GM23338 (cell line): ENCODE measurements around the gene OPRM1. TPM values are rescaled to one million over a fixed set of nuclear protein-coding genes. Genes with fewer than 3 reads are reported as not detected.

Source experiments
- ATAC-seq: fragments of 200-7000 bp; cut with Tn5 transposase; 3 replicates; pipeline ENCODE4 v1.9.1; 2020
- DNase-seq: peaks from one replicate; pipeline ENCODE4 v3.0.0-alpha.2; 2015; ENCODE audit warnings: low spot score
- H2AFZ ChIP-seq: fragments of 200-600 bp; sonication (generic); 2 replicates; pipeline ENCODE4 v1.8.0; 2016; ENCODE audit warnings: antibody characterized with exemption, mild to moderate bottlenecking, moderate library complexity
- H3F3A ChIP-seq: fragments of 200-600 bp; sonication (generic); replicated peaks from 2 replicates; pipeline ENCODE4 v1.8.0; 2017; ENCODE audit warnings: antibody characterized with exemption, mixed run types, low read depth
- H3K27ac ChIP-seq: fragments of 200-600 bp; sonication (generic); 2 replicates; pipeline ENCODE4 v1.6.1; 2016; ENCODE audit warnings: low read depth
- H3K27me3 ChIP-seq: fragments of 200-600 bp; sonication (generic); 2 replicates; pipeline ENCODE4 v1.8.0; 2016; ENCODE audit warnings: mild to moderate bottlenecking, mixed run types, moderate library complexity; ENCODE audit not compliant: insufficient read depth
- H3K36me3 ChIP-seq: fragments of 200-600 bp; sonication (generic); 2 replicates; pipeline ENCODE4 v1.8.0; 2016; ENCODE audit warnings: mild to moderate bottlenecking; ENCODE audit not compliant: insufficient read depth
- H3K4me1 ChIP-seq: fragments of 200-600 bp; sonication (generic); 2 replicates; pipeline ENCODE4 v1.8.0; 2016; ENCODE audit warnings: mild to moderate bottlenecking, moderate library complexity; ENCODE audit not compliant: insufficient read depth
- H3K4me2 ChIP-seq: fragments of 200-600 bp; sonication (generic); 2 replicates; pipeline ENCODE4 v1.7.1; 2017; ENCODE audit warnings: mixed run types
- H3K4me3 ChIP-seq: fragments of 200-600 bp; sonication (generic); 2 replicates; pipeline ENCODE4 v1.6.1; 2016; ENCODE audit warnings: mixed run types
- H3K79me2 ChIP-seq: fragments of 200-600 bp; sonication (generic); replicated peaks from 2 replicates; pipeline ENCODE4 v1.8.0; 2017; ENCODE audit warnings: mild to moderate bottlenecking; ENCODE audit not compliant: insufficient read depth
- H3K9me2 ChIP-seq: fragments of 200-600 bp; sonication (generic); 2 replicates; pipeline ENCODE4 v1.8.0; 2017; ENCODE audit not compliant: insufficient read depth
- H4K20me1 ChIP-seq: fragments of 200-600 bp; sonication (generic); replicated peaks from 2 replicates; pipeline ENCODE4 v1.8.0; 2017; ENCODE audit warnings: mild to moderate bottlenecking; ENCODE audit not compliant: insufficient read depth
- H3K27ac Mint-ChIP-seq: 2 replicates; pipeline ENCODE4 v1.8.0; 2020; ENCODE audit warnings: inconsistent platforms, mild to moderate bottlenecking, moderate library complexity, mixed read lengths
- H3K27me3 Mint-ChIP-seq: 3 replicates; pipeline ENCODE4 v1.8.0; 2022; ENCODE audit warnings: low read depth, mild to moderate bottlenecking, moderate library complexity, mixed read lengths, inconsistent platforms; ENCODE audit not compliant: insufficient read depth, poor library complexity
- H3K36me3 Mint-ChIP-seq: 3 replicates; pipeline ENCODE4 v1.8.0; 2021; ENCODE audit warnings: low read depth, mild to moderate bottlenecking, inconsistent platforms, moderate library complexity, mixed read lengths
- H3K4me1 Mint-ChIP-seq: 3 replicates; pipeline ENCODE4 v1.8.0; 2020; ENCODE audit warnings: mild to moderate bottlenecking, inconsistent platforms, mixed read lengths
- H3K4me3 Mint-ChIP-seq: 3 replicates; pipeline ENCODE4 v1.8.0; 2021; ENCODE audit warnings: moderate library complexity, mild to moderate bottlenecking, inconsistent platforms, mixed read lengths
- H3K9me3 Mint-ChIP-seq: 3 replicates; pipeline ENCODE4 v1.8.0; 2020; ENCODE audit warnings: moderate library complexity, mild to moderate bottlenecking, inconsistent platforms, mixed read lengths
- CREB1 ChIP-seq: fragments of 250-450 bp; sonication (Bioruptor Pico); IDR thresholded peaks from 2 replicates; pipeline ENCODE4 v1.5.0; 2020; ENCODE audit warnings: low read depth, mild to moderate bottlenecking, moderate library complexity
- EZH2phosphoT487 ChIP-seq: fragments of 200-600 bp; sonication (generic); IDR thresholded peaks from one replicate; pipeline ENCODE4 v1.8.1; 2018; ENCODE audit warnings: antibody characterized with exemption; ENCODE audit not compliant: unreplicated experiment
- JUNB ChIP-seq: IDR thresholded peaks from one replicate; pipeline ENCODE4 v1.6.1; 2016; ENCODE audit warnings: antibody characterized with exemption; ENCODE audit not compliant: unreplicated experiment
- NANOG ChIP-seq: IDR thresholded peaks from 2 replicates; pipeline ENCODE4 v1.6.1; 2016; ENCODE audit warnings: antibody characterized with exemption, borderline replicate concordance
- POLR2AphosphoS5 ChIP-seq: IDR thresholded peaks from 2 replicates; pipeline ENCODE4 v1.6.1; 2016; ENCODE audit warnings: antibody characterized with exemption, low read depth
- STAT1 ChIP-seq: IDR thresholded peaks from one replicate; pipeline ENCODE4 v1.6.1; 2016; ENCODE audit warnings: antibody characterized with exemption; ENCODE audit not compliant: unreplicated experiment
- ZNF114 ChIP-seq: fragments of 250-450 bp; sonication (Bioruptor Pico); IDR thresholded peaks from 2 replicates; pipeline ENCODE4 v1.5.0; 2020; ENCODE audit warnings: mild to moderate bottlenecking, moderate library complexity
- polyA plus RNA-seq: library from polyadenylated mRNA; unstranded; fragments of >200 nt; fragmentation: Nextera tagmentation; extraction: Ambion mirVana; gene quantifications from 2 replicates; pipeline ENCODE4 v1.2.1, GENCODE V29; 2016
- total RNA-seq: library from RNA; depleted of rRNA; stranded (reverse); fragments of >200 nt; shearing (Covaris generic); gene quantifications from 2 replicates; pipeline ENCODE4 v1.2.3, GENCODE V29; 2014
- TF ChIP-seq, protein P1 (sequence below): fragments of 250-450 bp; sonication (Bioruptor Pico); IDR thresholded peaks from 2 replicates; pipeline ENCODE4 v1.5.0; 2020; ENCODE audit warnings: mild to moderate bottlenecking, moderate library complexity
- TF ChIP-seq, protein P2 (sequence below), 2 experiments: fragments of 200-600 bp in 1 of 2; sonication (generic) in 1 of 2; conservative IDR thresholded peaks; 2 replicates each; pipeline versions ENCODE4 v1.5.1 to v1.6.1; 2016 to 2017; ENCODE audit warnings: antibody characterized with exemption in 2 of 2, low read depth in 2 of 2, mild to moderate bottlenecking in 2 of 2, moderate library complexity in 1 of 2

OPRM1 gene
- total and polyA plus RNA-seq, 2 experiments from 2014 or later = 0.52 TPM; not detected in 1

DNA sequence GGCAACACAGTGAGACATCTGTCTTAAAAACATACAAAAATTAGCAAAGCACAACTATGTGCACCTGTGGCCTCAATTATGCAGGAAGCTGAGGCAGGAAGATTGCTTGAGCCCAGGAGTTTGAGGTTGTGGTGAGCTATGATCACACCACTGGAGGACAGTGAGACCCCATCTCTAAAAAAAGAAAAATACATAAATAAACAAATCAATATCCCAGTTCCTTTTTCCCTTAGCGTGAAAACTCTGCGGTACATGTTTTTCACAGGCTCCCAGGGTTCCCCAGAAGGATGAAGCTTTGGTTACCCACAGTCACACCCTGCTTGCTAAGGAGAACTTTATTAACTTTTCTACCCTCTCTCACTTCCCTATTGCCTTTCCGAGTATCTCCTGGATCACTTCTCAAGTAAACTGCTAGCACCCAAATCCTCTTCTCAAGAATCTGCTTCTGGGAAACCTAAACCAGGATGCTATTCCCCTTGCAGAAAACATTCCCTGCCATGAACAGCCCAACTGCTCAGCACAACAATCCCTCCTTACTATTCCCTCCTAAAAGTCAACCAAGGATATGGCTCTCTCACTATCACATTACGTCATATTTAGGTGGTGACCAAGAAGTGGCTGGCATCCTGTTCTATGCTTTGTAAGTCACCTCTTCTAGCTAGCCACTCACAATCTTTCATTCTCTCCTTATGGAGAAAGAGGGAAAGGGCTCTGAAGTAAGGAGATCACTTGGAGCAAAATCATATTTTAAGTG lies 195.2 kb downstream of the OPRM1 start (continued):
- TF ChIP-seq, protein P1, sequence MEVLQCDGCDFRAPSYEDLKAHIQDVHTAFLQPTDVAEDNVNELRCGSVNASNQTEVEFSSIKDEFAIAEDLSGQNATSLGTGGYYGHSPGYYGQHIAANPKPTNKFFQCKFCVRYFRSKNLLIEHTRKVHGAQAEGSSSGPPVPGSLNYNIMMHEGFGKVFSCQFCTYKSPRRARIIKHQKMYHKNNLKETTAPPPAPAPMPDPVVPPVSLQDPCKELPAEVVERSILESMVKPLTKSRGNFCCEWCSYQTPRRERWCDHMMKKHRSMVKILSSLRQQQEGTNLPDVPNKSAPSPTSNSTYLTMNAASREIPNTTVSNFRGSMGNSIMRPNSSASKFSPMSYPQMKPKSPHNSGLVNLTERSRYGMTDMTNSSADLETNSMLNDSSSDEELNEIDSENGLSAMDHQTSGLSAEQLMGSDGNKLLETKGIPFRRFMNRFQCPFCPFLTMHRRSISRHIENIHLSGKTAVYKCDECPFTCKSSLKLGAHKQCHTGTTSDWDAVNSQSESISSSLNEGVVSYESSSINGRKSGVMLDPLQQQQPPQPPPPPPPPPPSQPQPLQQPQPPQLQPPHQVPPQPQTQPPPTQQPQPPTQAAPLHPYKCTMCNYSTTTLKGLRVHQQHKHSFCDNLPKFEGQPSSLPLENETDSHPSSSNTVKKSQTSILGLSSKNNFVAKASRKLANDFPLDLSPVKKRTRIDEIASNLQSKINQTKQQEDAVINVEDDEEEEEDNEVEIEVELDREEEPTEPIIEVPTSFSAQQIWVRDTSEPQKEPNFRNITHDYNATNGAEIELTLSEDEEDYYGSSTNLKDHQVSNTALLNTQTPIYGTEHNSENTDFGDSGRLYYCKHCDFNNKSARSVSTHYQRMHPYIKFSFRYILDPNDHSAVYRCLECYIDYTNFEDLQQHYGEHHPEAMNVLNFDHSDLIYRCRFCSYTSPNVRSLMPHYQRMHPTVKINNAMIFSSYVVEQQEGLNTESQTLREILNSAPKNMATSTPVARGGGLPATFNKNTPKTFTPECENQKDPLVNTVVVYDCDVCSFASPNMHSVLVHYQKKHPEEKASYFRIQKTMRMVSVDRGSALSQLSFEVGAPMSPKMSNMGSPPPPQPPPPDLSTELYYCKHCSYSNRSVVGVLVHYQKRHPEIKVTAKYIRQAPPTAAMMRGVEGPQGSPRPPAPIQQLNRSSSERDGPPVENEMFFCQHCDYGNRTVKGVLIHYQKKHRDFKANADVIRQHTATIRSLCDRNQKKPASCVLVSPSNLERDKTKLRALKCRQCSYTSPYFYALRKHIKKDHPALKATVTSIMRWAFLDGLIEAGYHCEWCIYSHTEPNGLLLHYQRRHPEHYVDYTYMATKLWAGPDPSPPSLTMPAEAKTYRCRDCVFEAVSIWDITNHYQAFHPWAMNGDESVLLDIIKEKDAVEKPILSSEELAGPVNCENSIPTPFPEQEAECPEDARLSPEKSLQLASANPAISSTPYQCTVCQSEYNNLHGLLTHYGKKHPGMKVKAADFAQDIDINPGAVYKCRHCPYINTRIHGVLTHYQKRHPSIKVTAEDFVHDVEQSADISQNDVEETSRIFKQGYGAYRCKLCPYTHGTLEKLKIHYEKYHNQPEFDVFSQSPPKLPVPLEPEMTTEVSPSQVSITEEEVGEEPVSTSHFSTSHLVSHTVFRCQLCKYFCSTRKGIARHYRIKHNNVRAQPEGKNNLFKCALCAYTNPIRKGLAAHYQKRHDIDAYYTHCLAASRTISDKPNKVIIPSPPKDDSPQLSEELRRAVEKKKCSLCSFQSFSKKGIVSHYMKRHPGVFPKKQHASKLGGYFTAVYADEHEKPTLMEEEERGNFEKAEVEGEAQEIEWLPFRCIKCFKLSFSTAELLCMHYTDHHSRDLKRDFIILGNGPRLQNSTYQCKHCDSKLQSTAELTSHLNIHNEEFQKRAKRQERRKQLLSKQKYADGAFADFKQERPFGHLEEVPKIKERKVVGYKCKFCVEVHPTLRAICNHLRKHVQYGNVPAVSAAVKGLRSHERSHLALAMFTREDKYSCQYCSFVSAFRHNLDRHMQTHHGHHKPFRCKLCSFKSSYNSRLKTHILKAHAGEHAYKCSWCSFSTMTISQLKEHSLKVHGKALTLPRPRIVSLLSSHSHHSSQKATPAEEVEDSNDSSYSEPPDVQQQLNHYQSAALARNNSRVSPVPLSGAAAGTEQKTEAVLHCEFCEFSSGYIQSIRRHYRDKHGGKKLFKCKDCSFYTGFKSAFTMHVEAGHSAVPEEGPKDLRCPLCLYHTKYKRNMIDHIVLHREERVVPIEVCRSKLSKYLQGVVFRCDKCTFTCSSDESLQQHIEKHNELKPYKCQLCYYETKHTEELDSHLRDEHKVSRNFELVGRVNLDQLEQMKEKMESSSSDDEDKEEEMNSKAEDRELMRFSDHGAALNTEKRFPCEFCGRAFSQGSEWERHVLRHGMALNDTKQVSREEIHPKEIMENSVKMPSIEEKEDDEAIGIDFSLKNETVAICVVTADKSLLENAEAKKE (CRISPR knock-in tag) = no peak
- TF ChIP-seq EZH2phosphoT487 (no peak), CREB1 (no peak)

DNA sequence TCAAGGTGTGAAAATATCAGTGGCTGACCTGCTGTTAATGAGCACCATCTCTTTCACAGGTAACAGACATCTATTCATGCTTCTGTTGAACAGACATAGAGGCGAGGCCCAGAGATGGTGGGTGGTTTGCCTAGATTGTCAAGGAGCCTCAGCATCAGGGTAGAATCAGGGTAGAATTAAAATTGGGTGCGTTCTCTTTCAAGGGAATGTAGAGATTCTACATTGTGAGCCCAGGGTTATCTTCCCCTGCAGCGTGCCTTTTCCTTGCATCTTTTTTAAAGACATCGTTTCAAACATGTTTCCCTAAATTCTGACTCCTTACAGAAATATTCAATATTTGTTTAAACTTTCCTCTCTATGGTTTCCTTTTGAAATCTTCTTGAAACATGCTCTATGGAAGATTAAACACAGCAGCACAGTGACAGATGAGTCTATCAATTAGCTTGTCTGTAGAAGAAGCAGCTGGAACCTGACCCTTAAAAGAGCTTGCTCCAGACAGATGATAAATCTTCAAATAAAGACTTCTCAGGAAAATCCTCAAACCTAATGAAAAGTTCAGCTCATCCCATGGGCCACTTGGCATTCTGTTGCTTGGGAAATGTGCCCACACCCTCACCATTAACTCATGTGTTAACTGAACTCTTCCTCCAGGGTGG lies 197.7 kb downstream of the OPRM1 start:
- Histone ChIP-seq H3K4me3 (no peak overlapping the region), H4K20me1 (no peaks in the 10 kb centered on the region), H3K79me2 (no peaks in the 10 kb centered on the region), H3K36me3 (no peaks in the 10 kb centered on the region), H2AFZ (peak overlapping the region; percentile 18; the same call in 1 of the 2 replicates), H3K27me3 (no peaks in the 10 kb centered on the region), H3K27ac (no peak overlapping the region), H3F3A (no peaks in the 10 kb centered on the region), H3K4me1 (no peaks in the 10 kb centered on the region), H3K4me2 (no peak overlapping the region), H3K9me2 (no peaks in the 10 kb centered on the region)
- Mint-ChIP-seq H3K36me3 (no peaks in the 10 kb centered on the region), H3K4me3 (no peak overlapping the region), H3K27ac (no peak overlapping the region), H3K9me3 (no peaks in the 10 kb centered on the region), H3K4me1 (no peaks in the 10 kb centered on the region), H3K27me3 (no peaks in the 10 kb centered on the region)
- DNase-seq (no peak), ATAC-seq (no peak)
- TF ChIP-seq ZNF114 (CRISPR knock-in tag) = no peak
- no peak for TF ChIP-seq JUNB
- TF ChIP-seq POLR2AphosphoS5 = no peak
- TF ChIP-seq NANOG = no peak
- TF ChIP-seq, protein P2, sequence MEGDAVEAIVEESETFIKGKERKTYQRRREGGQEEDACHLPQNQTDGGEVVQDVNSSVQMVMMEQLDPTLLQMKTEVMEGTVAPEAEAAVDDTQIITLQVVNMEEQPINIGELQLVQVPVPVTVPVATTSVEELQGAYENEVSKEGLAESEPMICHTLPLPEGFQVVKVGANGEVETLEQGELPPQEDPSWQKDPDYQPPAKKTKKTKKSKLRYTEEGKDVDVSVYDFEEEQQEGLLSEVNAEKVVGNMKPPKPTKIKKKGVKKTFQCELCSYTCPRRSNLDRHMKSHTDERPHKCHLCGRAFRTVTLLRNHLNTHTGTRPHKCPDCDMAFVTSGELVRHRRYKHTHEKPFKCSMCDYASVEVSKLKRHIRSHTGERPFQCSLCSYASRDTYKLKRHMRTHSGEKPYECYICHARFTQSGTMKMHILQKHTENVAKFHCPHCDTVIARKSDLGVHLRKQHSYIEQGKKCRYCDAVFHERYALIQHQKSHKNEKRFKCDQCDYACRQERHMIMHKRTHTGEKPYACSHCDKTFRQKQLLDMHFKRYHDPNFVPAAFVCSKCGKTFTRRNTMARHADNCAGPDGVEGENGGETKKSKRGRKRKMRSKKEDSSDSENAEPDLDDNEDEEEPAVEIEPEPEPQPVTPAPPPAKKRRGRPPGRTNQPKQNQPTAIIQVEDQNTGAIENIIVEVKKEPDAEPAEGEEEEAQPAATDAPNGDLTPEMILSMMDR (conservative IDR thresholded peaks at IDR 0.05; ENCODE audit: low read depth in 2 of 2) = no peak
- TF ChIP-seq STAT1 = no peak
